WERI-Rb-1 (cell line): Measurements from ENCODE around the gene DCTN3.

Experiments used
- DNase-seq: peaks from one replicate; pipeline ENCODE4 v3.0.0-alpha.2; 2020
- H3K27ac ChIP-seq: fragments of 250-450 bp; sonication (Bioruptor Pico); 2 replicates; pipeline ENCODE4 v1.5.1; 2020; ENCODE audit warnings: mild to moderate bottlenecking, moderate library complexity
- H3K27me3 ChIP-seq: fragments of 250-450 bp; sonication (Bioruptor Pico); 2 replicates; pipeline ENCODE4 v1.5.1; 2021; ENCODE audit warnings: mild to moderate bottlenecking, low read depth, moderate library complexity; ENCODE audit not compliant: insufficient read depth, severe bottlenecking
- H3K36me3 ChIP-seq: fragments of 250-450 bp; sonication (Bioruptor Pico); 2 replicates; pipeline ENCODE4 v1.5.1; 2020; ENCODE audit warnings: mild to moderate bottlenecking, moderate library complexity
- H3K4me3 ChIP-seq: 2 replicates; pipeline ENCODE4 v1.5.1; 2011; ENCODE audit warnings: low read depth, mild to moderate bottlenecking, control low read depth, low read length
- H3K9me3 ChIP-seq: fragments of 250-450 bp; sonication (Bioruptor Pico); 2 replicates; pipeline ENCODE4 v1.5.1; 2021; ENCODE audit warnings: mild to moderate bottlenecking, moderate library complexity; ENCODE audit not compliant: severe bottlenecking
- CTCF ChIP-seq: IDR thresholded peaks from 2 replicates; pipeline ENCODE4 v1.5.1; 2011; ENCODE audit warnings: low read depth, mild to moderate bottlenecking, control low read depth, inconsistent platforms, low read length

The DCTN3 gene

GRCh38 chr9:34581318-34581717 lies 39.0 kb downstream of the DCTN3 start:
- no peak for DNase-seq
- no peak overlapping the region for H3K27ac ChIP-seq
- H3K36me3 ChIP-seq = no peaks in the 10 kb centered on the region
- H3K27me3 ChIP-seq = no peaks in the 10 kb centered on the region
- TF ChIP-seq CTCF = no peak
- no peaks in the 10 kb centered on the region for H3K9me3 ChIP-seq
- no peak overlapping the region for H3K4me3 ChIP-seq

- no peak for TF ChIP-seq CTCF
- no peak overlapping the region for H3K4me3 ChIP-seq
- DNase-seq = peak; percentile 46
- H3K9me3 ChIP-seq = no peaks in the 10 kb centered on the region
- H3K36me3 ChIP-seq = no peaks in the 10 kb centered on the region
- H3K27me3 ChIP-seq = no peaks in the 10 kb centered on the region
- peak overlapping the region; percentile 87 for H3K27ac ChIP-seq
Measured at GRCh38 chr9:34580358-34580757, 39.9 kb downstream of the DCTN3 start.

GRCh38 chr9:34579808-34580163 lies 40.5 kb downstream of the DCTN3 start:
- TF ChIP-seq CTCF = no peak
- no peaks in the 10 kb centered on the region for H3K27me3 ChIP-seq
- peak overlapping the region; percentile 87 for H3K27ac ChIP-seq
- no peaks in the 10 kb centered on the region for H3K36me3 ChIP-seq
- no peak for DNase-seq
- H3K4me3 ChIP-seq = no peak overlapping the region
- H3K9me3 ChIP-seq = no peaks in the 10 kb centered on the region

- peak overlapping the region; percentile 87 for H3K27ac ChIP-seq
- no peaks in the 10 kb centered on the region for H3K9me3 ChIP-seq
- DNase-seq = peak; percentile 86
- H3K27me3 ChIP-seq = no peaks in the 10 kb centered on the region
- peak overlapping the region; percentile 18 for H3K4me3 ChIP-seq
- H3K36me3 ChIP-seq = no peaks in the 10 kb centered on the region
- TF ChIP-seq CTCF = no peak
Measured at GRCh38 chr9:34579104-34579807, 41.0 kb downstream of the DCTN3 start.

- Histone ChIP-seq H3K27me3 (no peaks in the 10 kb centered on the region), H3K27ac (peak overlapping the region; percentile 87), H3K36me3 (no peaks in the 10 kb centered on the region), H3K4me3 (peak overlapping the region; percentile 18), H3K9me3 (no peaks in the 10 kb centered on the region)
- no peak for TF ChIP-seq CTCF
- DNase-seq = peak; percentile 44
Measured at GRCh38 chr9:34578241-34579103, 41.8 kb downstream of the DCTN3 start.
